IPS-15b (cell line): ENCODE measurements around the gene ADAMTSL1.

Experiments used
- H3K27me3 ChIP-seq: one replicate; pipeline ENCODE4 v1.6.1; 2013; ENCODE audit warnings: low read length; ENCODE audit not compliant: control insufficient read depth, insufficient read depth
- H3K36me3 ChIP-seq: one replicate; pipeline ENCODE4 v1.6.1; 2013; ENCODE audit warnings: low read length; ENCODE audit not compliant: control insufficient read depth, insufficient read depth
- H3K4me1 ChIP-seq: one replicate; pipeline ENCODE4 v1.6.1; 2013; ENCODE audit warnings: mild to moderate bottlenecking, low read length; ENCODE audit not compliant: control insufficient read depth, insufficient read depth
- H3K4me3 ChIP-seq: one replicate; pipeline ENCODE4 v1.5.1; 2013; ENCODE audit warnings: low read depth, low read length
- H3K9ac ChIP-seq: one replicate; pipeline ENCODE4 v1.6.1; 2013; ENCODE audit warnings: low read depth, mild to moderate bottlenecking, low read length
- H3K9me3 ChIP-seq: one replicate; pipeline ENCODE4 v1.6.1; 2013; ENCODE audit warnings: mild to moderate bottlenecking, low read length; ENCODE audit not compliant: control insufficient read depth, insufficient read depth

The ADAMTSL1 gene

GRCh38 chr9:18761742-18762300, 287.9 kb downstream of the ADAMTSL1 start:
- H3K4me3 ChIP-seq = no peak overlapping the region
- H3K9me3 ChIP-seq = no peaks in the 10 kb centered on the region
- H3K9ac ChIP-seq = no peak overlapping the region
- H3K27me3 ChIP-seq = no peaks in the 10 kb centered on the region
- H3K4me1 ChIP-seq = no peaks in the 10 kb centered on the region
- no peaks in the 10 kb centered on the region for H3K36me3 ChIP-seq

- no peak overlapping the region for H3K4me3 ChIP-seq
- H3K36me3 ChIP-seq = no peaks in the 10 kb centered on the region
- no peaks in the 10 kb centered on the region for H3K4me1 ChIP-seq
- no peaks in the 10 kb centered on the region for H3K9me3 ChIP-seq
- no peaks in the 10 kb centered on the region for H3K27me3 ChIP-seq
- H3K9ac ChIP-seq = no peak overlapping the region
These were observed 293.1 kb downstream of the ADAMTSL1 start for GRCh38 chr9:18766989-18767550.

DNA sequence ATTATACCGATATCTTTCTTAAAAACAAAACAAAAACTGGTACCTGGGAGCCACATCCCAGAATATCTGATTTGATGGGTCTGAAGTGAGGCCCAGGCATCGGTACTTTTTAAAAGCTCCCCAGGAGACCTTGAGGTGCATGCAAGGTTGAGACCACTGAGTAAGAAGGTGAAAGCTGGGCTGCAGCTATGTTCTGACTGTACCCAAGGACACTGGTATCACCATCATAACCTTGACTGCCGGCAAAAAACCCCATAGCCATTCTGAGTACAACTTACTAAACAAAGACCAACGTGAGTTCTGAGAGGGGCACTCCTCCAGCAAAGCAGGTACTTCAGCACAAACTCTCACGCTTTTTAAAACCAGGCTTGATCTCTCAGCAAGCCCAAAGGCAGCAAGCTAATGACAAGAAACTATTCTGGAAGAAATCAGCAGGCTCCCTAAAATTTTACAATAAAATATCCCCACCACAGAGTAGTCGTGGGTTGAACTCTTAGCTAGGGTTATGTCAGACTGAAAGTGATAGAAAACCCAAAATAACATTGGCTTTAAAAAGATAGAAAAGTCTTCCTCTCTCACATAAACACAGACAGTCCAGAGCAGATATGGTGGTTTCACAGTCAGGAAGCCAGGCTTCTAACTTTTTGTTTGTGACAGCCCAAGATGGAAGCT, 295.1 kb downstream of the ADAMTSL1 start:
- no peaks in the 10 kb centered on the region for H3K36me3 ChIP-seq
- no peaks in the 10 kb centered on the region for H3K4me1 ChIP-seq
- no peaks in the 10 kb centered on the region for H3K9me3 ChIP-seq
- H3K4me3 ChIP-seq = no peak overlapping the region
- H3K27me3 ChIP-seq = no peaks in the 10 kb centered on the region
- no peak overlapping the region for H3K9ac ChIP-seq

GRCh38 chr9:18770131-18770908, 296.4 kb downstream of the ADAMTSL1 start:
- Histone ChIP-seq H3K4me1 (no peaks in the 10 kb centered on the region), H3K9ac (no peak overlapping the region), H3K36me3 (no peaks in the 10 kb centered on the region), H3K4me3 (no peak overlapping the region), H3K9me3 (no peaks in the 10 kb centered on the region), H3K27me3 (no peaks in the 10 kb centered on the region)

DNA sequence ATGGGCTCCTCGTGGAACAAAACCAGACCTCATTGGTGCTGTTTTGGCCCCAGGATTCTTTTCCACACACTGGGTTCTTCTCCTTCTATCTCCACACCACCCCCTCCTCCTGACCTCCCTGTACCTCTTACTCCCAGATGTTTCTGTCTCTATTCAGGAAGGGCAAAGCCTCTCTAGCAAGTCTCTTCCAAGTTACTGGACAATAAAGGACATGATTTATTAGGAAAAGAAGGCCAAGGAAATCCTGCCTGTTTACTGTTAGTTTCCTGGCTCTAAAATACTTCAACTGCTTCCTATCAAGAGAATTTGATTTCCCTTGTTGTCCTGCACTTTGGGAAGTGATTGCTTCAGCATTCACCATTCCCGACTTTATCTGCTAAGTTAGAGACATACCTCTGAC, 297.1 kb downstream of the ADAMTSL1 start:
- no peak overlapping the region for H3K9ac ChIP-seq
- H3K9me3 ChIP-seq = no peaks in the 10 kb centered on the region
- no peak overlapping the region for H3K4me3 ChIP-seq
- no peaks in the 10 kb centered on the region for H3K27me3 ChIP-seq
- no peaks in the 10 kb centered on the region for H3K36me3 ChIP-seq
- H3K4me1 ChIP-seq = no peaks in the 10 kb centered on the region

DNA sequence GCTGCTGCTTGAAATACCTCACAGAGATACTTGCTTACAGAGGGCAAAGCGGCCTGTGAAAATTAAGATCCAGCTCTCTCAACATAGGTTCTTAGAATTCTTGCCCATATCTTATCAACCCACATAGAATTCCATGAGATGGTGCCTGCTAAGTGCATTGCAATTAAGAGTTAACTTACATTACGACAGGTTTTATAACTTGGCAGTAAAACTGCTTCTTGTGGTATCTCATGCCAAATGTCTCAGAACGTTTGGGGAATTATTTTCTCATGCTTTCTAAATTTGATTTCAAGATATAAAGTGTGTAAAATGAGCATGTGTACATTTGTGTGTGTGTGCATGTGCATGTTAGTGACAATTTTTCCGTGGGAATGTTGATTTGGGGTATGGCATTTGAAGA, 297.8 kb downstream of the ADAMTSL1 start:
- H3K36me3 ChIP-seq = no peaks in the 10 kb centered on the region
- H3K9ac ChIP-seq = no peak overlapping the region
- no peaks in the 10 kb centered on the region for H3K9me3 ChIP-seq
- H3K27me3 ChIP-seq = no peaks in the 10 kb centered on the region
- no peaks in the 10 kb centered on the region for H3K4me1 ChIP-seq
- H3K4me3 ChIP-seq = no peak overlapping the region

DNA sequence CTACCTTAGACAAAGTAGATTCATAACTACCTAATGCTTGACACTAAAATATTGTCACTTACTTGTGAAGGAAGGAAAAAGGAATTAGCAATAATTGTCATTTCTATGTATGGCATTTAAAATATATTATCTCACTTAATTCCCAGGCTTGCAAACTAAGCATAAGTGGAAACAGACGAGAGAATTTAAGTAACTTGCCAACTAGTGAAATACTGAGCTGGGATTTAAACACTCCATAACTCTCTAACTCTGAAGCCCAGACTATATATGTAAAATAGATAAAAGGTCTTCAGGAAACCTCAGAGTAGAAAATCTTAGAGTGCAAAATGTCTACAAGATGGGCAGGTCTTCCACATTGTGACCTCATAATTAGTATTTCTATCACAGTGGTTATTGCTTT, 301.3 kb downstream of the ADAMTSL1 start:
- Histone ChIP-seq H3K4me1 (no peaks in the 10 kb centered on the region), H3K4me3 (no peak overlapping the region), H3K36me3 (no peaks in the 10 kb centered on the region), H3K27me3 (no peaks in the 10 kb centered on the region), H3K9ac (no peak overlapping the region), H3K9me3 (no peaks in the 10 kb centered on the region)

- no peak overlapping the region for H3K4me3 ChIP-seq
- H3K9me3 ChIP-seq = no peaks in the 10 kb centered on the region
- no peak overlapping the region for H3K9ac ChIP-seq
- H3K36me3 ChIP-seq = no peaks in the 10 kb centered on the region
- no peaks in the 10 kb centered on the region for H3K4me1 ChIP-seq
- H3K27me3 ChIP-seq = no peaks in the 10 kb centered on the region
These were observed 302.0 kb downstream of the ADAMTSL1 start for GRCh38 chr9:18775930-18776329.

DNA sequence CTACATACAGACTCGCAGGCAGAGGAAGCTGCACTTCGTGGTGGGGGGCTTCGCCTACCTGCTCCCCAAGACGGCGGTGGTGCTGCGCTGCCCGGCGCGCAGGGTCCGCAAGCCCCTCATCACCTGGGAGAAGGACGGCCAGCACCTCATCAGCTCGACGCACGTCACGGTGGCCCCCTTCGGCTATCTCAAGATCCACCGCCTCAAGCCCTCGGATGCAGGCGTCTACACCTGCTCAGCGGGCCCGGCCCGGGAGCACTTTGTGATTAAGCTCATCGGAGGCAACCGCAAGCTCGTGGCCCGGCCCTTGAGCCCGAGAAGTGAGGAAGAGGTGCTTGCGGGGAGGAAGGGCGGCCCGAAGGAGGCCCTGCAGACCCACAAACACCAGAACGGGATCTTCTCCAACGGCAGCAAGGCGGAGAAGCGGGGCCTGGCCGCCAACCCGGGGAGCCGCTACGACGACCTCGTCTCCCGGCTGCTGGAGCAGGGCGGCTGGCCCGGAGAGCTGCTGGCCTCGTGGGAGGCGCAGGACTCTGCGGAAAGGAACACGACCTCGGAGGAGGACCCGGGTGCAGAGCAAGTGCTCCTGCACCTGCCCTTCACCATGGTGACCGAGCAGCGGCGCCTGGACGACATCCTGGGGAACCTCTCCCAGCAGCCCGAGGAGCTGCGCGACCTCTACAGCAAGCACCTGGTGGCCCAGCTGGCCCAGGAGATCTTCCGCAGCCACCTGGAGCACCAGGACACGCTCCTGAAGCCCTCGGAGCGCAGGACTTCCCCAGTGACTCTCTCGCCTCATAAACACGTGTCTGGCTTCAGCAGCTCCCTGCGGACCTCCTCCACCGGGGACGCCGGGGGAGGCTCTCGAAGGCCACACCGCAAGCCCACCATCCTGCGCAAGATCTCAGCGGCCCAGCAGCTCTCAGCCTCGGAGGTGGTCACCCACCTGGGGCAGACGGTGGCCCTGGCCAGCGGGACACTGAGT, 303.2 kb downstream of the ADAMTSL1 start:
- Histone ChIP-seq H3K36me3 (no peaks in the 10 kb centered on the region), H3K27me3 (no peaks in the 10 kb centered on the region), H3K4me1 (no peaks in the 10 kb centered on the region), H3K9me3 (no peaks in the 10 kb centered on the region), H3K4me3 (no peak overlapping the region), H3K9ac (no peak overlapping the region)

DNA sequence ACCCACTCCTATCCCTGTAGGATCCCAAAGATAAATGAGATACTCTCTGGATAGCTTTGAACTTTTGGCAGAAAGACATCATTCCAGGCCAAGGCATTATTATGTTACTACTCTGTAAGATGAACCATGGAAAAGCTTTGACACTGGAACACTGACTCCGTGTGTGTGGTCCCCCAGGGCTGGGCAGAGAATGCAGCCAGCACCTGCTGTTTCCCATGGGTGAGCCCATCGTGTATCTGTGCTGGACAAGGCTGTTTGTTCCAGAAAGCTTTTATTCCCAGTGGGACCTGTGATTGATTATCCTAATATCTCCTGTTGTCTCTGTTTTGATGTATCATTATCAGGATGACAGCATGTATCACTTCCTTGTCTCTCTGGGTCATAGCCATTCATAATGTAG, 304.2 kb downstream of the ADAMTSL1 start:
- Histone ChIP-seq H3K9me3 (no peaks in the 10 kb centered on the region), H3K36me3 (no peaks in the 10 kb centered on the region), H3K4me3 (no peak overlapping the region), H3K27me3 (no peaks in the 10 kb centered on the region), H3K4me1 (no peaks in the 10 kb centered on the region), H3K9ac (no peak overlapping the region)

DNA sequence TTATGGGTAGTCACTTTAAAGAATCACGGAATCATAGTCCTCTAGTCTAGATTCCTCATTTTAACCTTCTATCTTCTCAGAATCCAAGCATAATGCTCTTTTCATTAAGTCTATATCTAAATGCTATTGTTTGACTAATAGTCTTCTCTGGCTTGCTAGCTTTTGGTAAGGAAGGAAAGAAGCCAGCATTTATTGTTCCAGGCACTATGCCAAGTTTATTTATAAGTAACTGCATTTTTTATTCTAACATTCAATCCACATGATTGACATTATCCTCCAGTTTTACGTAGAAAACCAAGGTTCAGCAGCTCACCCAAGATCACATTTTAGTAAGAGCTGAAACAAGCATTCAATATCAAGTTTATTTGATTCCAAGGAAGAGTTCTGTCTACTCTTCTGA, 304.9 kb downstream of the ADAMTSL1 start:
- Histone ChIP-seq H3K9ac (no peak overlapping the region), H3K36me3 (no peaks in the 10 kb centered on the region), H3K4me1 (no peaks in the 10 kb centered on the region), H3K9me3 (no peaks in the 10 kb centered on the region), H3K4me3 (no peak overlapping the region), H3K27me3 (no peaks in the 10 kb centered on the region)
